SU-DHL-6 (cell line): ENCODE results near the gene ATXN7L1.

Experiments
- CTCF ChIP-seq: fragments of 200-600 bp; sonication (generic); IDR thresholded peaks from one replicate; pipeline ENCODE4 v1.5.1; 2017; ENCODE audit warnings: antibody characterized with exemption, mild to moderate bottlenecking, low read length, moderate library complexity; ENCODE audit not compliant: insufficient read depth, poor library complexity, severe bottlenecking
- EZH2phosphoT487 ChIP-seq: fragments of 200-600 bp; sonication (generic), shearing (Covaris generic); conservative IDR thresholded peaks from 2 replicates; pipeline ENCODE4 v1.6.1; 2018; ENCODE audit warnings: mild to moderate bottlenecking, antibody characterized with exemption, low read length, moderate library complexity, mixed read lengths

GRCh38 chr7:105745681-105746330 is 130.6 kb downstream of the ATXN7L1 start:
- no peak for TF ChIP-seq CTCF
- TF ChIP-seq EZH2phosphoT487, result no peak
